Stomach (tissue), 4 donors: ENCODE measurements around the gene LTBR.

Source experiments
- POLR2A ChIP-seq, 4 donors: fragments of 450-650 bp; IDR thresholded peaks; one replicate each; pipeline ENCODE4 v1.6.1; 2016; ENCODE audit warnings: antibody characterized with exemption in 4 of 4, control low read depth in 2 of 4, mild to moderate bottlenecking in 1 of 4, moderate library complexity in 1 of 4
- POLR2AphosphoS5 ChIP-seq, 3 donors: sonication (generic); formaldehyde crosslinking; IDR thresholded peaks; one replicate each; pipeline ENCODE4 v1.6.1; 2016; ENCODE audit warnings: antibody characterized with exemption in 3 of 3
- TF ChIP-seq, protein P1 (sequence below), 7 experiments: fragments of 450-650 bp in 4 of 7; fragments of 200-600 bp in 3 of 7; sonication (generic) in 3 of 7; IDR thresholded peaks; one replicate each; pipeline ENCODE4 v1.5.1; 2016 to 2019; ENCODE audit warnings: antibody characterized with exemption in 7 of 7, control low read depth in 2 of 7, mild to moderate bottlenecking in 1 of 7

DNA sequence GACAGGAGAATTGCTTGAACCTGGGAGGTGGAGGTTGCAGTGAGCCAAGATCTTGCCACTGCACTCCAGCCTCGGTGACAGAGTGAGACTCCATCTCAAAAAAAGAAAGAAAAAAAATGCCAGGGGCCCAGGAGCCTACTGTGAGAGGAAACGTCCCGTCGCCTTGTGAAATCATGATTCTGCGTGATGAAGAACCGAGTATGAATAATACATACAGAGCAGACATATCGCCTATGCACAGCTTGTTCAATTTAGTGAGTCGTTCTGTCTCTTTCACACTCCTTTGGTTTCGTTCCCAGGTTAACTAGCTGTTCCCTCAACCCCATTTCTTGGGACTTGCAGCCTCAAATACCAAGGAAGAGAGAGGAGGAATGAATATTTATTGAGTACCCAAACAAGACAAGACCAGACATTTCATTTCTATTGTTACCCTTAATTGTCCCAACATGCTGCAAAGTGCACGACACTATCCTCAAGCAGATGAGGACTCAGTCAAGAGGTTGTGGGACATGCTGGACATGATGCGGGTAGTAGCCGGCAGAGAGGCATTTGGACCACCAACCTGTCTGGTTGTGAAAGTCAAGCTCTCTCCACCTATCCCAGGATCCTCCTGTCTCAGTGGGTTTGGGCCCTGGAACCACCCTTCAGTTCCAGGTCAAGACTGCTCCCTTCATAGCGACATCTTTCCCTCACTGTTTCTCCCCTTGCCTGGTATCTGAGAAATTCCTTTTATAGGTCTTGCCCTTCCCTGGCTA lies 52.2 kb downstream of the LTBR start:
- TF ChIP-seq POLR2AphosphoS5 (IDR thresholded peaks at IDR 0.05) (no peak), POLR2A (IDR thresholded peaks at IDR 0.05) (no peak)
- TF ChIP-seq, protein P1, sequence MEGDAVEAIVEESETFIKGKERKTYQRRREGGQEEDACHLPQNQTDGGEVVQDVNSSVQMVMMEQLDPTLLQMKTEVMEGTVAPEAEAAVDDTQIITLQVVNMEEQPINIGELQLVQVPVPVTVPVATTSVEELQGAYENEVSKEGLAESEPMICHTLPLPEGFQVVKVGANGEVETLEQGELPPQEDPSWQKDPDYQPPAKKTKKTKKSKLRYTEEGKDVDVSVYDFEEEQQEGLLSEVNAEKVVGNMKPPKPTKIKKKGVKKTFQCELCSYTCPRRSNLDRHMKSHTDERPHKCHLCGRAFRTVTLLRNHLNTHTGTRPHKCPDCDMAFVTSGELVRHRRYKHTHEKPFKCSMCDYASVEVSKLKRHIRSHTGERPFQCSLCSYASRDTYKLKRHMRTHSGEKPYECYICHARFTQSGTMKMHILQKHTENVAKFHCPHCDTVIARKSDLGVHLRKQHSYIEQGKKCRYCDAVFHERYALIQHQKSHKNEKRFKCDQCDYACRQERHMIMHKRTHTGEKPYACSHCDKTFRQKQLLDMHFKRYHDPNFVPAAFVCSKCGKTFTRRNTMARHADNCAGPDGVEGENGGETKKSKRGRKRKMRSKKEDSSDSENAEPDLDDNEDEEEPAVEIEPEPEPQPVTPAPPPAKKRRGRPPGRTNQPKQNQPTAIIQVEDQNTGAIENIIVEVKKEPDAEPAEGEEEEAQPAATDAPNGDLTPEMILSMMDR (IDR thresholded peaks at IDR 0.05): no peak
